Activated T-cell treated with anti-CD3 and anti-CD28 coated beads, Interleukin-2, amount 50 U/mL, for 4 hours (primary cell): ENCODE results near the gene GPC2. TPM values are rescaled to one million over a fixed set of nuclear protein-coding genes. Genes with fewer than 3 reads are reported as not detected.

Experiments
- total RNA-seq, 3 donors: library from RNA; stranded (reverse); gene quantifications; one replicate each; pipeline ENCODE4 v1.2.1, GENCODE V29; 2021

Gene GPC2
- total RNA-seq, 3 donors from 2014 or later, result 3.5 to 4.2 (median 4.1) TPM

Other genes starting within 250 kb of the GPC2 start
- under 1 TPM; 0.24 to 0.40 (median 0.29) TPM for gene GJC3, start 247.8 kb downstream of the GPC2 start, total RNA-seq
- under 1 TPM; 0.34 to 0.63 (median 0.46) TPM for gene AZGP1, start 201.3 kb downstream of the GPC2 start, total RNA-seq
- gene ZKSCAN1, start 161.8 kb downstream of the GPC2 start, total RNA-seq, result 10 to 100 TPM; 30.9 to 32.8 (median 32.3) TPM
- 1 to 10 TPM; 8.5 to 9.9 (median 9.4) TPM for gene ZSCAN21, start 127.6 kb downstream of the GPC2 start, total RNA-seq
- 10 to 100 TPM; 18.8 to 21.8 (median 21.6) TPM for gene ZNF3, start 95.7 kb downstream of the GPC2 start, total RNA-seq
- 100 to 1,000 TPM; 105 to 120 (median 112) TPM for gene COPS6, start 88.4 kb downstream of the GPC2 start, total RNA-seq
- 100 to 1,000 TPM; 471 to 592 (median 521) TPM for gene MCM7, start 76.0 kb downstream of the GPC2 start, total RNA-seq
- 10 to 100 TPM; 13.4 to 16.0 (median 16.0) TPM for gene AP4M1, start 75.7 kb downstream of the GPC2 start, total RNA-seq
- gene TAF6, start 58.0 kb downstream of the GPC2 start, total RNA-seq, result 10 to 100 TPM; 67.3 to 74.2 (median 72.9) TPM
- gene CNPY4, start 57.7 kb downstream of the GPC2 start, total RNA-seq, result 1 to 10 TPM; 6.6 to 8.6 (median 7.6) TPM
- 1 to 10 TPM; 3.0 to 4.8 (median 3.2) TPM for gene MBLAC1, start 50.4 kb downstream of the GPC2 start, total RNA-seq
- gene LAMTOR4, start 28.5 kb downstream of the GPC2 start, total RNA-seq, result 100 to 1,000 TPM; 109 to 119 (median 115) TPM
- gene TRAPPC14, start 18.7 kb downstream of the GPC2 start, total RNA-seq, result 10 to 100 TPM; 41.9 to 45.6 (median 43.6) TPM
- 1 to 10 TPM in 1 of 3 donors, under 1 TPM in 2; 0.33 to 1.2 (median 0.40) TPM for gene GAL3ST4, start 8.8 kb downstream of the GPC2 start, total RNA-seq
- 1 to 10 TPM; 3.3 to 5.8 (median 3.9) TPM for gene STAG3, start 537 bp upstream of the GPC2 start, total RNA-seq
- 10 to 100 TPM; 21.9 to 37.1 (median 27.8) TPM for gene PVRIG, start 42.6 kb upstream of the GPC2 start, total RNA-seq
- gene SPDYE3, start 130.3 kb upstream of the GPC2 start, total RNA-seq, result not detected
- gene PILRB, start 180.7 kb upstream of the GPC2 start, total RNA-seq, result 10 to 100 TPM; 29.2 to 48.8 (median 34.3) TPM
- 1 to 10 TPM in 2 of 3 donors, under 1 TPM in 1; 0.38 to 6.6 (median 1.1) TPM for gene PILRA, start 196.1 kb upstream of the GPC2 start, total RNA-seq